Measurements from ENCODE around the gene SAMHD1. TPM values are rescaled to one million over a fixed set of nuclear protein-coding genes. Genes with fewer than 3 reads are reported as not detected.

SAMHD1 gene
- total and polyA plus RNA-seq, 2 donors (not counting 1 experiment from before 2014, with no cell fraction given): 7.9 to 12.8 TPM

- Histone ChIP-seq H4K20me1 (ENCODE audit: control insufficient read depth, insufficient read depth, low read length, poor library complexity, severe bottlenecking) (no peaks in the 10 kb centered on the region), H3K4me3 (ENCODE audit: control extremely low read depth in 1 of 5, extremely low read depth in 1 of 5, insufficient read depth in 1 of 5, low read depth in 2 of 5, low read length in 4 of 5) (no peak overlapping the region), H3K4me1 (ENCODE audit: control insufficient read depth in 2 of 2, insufficient read depth in 2 of 2, low read length in 2 of 2) (no peaks in the 10 kb centered on the region), H3K9ac (ENCODE audit: low read length) (no peak overlapping the region), H2AFZ (ENCODE audit: insufficient read depth, low read depth, low read length, poor library complexity, severe bottlenecking) (no peak overlapping the region), H3K27ac (ENCODE audit: low read length in 2 of 2) (no peak overlapping the region), H3K4me2 (replicated peaks; ENCODE audit: low read depth, low read length, poor library complexity, severe bottlenecking) (no peak overlapping the region), H3K36me3 (replicated peaks in 1 of 2; ENCODE audit: control extremely low read depth in 1 of 2, control insufficient read depth in 1 of 2, extremely low read depth in 1 of 2, insufficient read depth in 2 of 2, low read length in 1 of 2) (no peaks in the 10 kb centered on the region), H3K27me3 (replicated peaks in 1 of 4; ENCODE audit: control extremely low read depth in 1 of 4, control insufficient read depth in 3 of 4, insufficient read depth in 4 of 4, low read length in 3 of 4) (no peaks in the 10 kb centered on the region), H3K9me3 (ENCODE audit: control extremely low read depth in 1 of 3, control insufficient read depth in 2 of 3, insufficient read depth in 1 of 3, low read length in 2 of 3) (peaks cover 0 to 3% (median 0%) of the 10 kb centered on the region in 3 donors), H3K79me2 (ENCODE audit: control insufficient read depth, insufficient read depth, low read length) (no peaks in the 10 kb centered on the region)
- H3K4me1 Mint-ChIP-seq: peaks cover 5% of the 10 kb centered on the region
- 96% methylated on average over 16 of the region's 16 CpGs for whole genome bisulfite sequencing (ENCODE audit: insufficient coverage)
- no peaks in the 10 kb centered on the region for H3K27me3 Mint-ChIP-seq
- H3K27ac Mint-ChIP-seq: no peak overlapping the region
- no peak for TF ChIP-seq EZH2 (IDR thresholded peaks at IDR 0.05; ENCODE audit: borderline replicate concordance, insufficient read depth, low read depth, low read length, poor library complexity, severe bottlenecking)
- TF ChIP-seq, protein P1, sequence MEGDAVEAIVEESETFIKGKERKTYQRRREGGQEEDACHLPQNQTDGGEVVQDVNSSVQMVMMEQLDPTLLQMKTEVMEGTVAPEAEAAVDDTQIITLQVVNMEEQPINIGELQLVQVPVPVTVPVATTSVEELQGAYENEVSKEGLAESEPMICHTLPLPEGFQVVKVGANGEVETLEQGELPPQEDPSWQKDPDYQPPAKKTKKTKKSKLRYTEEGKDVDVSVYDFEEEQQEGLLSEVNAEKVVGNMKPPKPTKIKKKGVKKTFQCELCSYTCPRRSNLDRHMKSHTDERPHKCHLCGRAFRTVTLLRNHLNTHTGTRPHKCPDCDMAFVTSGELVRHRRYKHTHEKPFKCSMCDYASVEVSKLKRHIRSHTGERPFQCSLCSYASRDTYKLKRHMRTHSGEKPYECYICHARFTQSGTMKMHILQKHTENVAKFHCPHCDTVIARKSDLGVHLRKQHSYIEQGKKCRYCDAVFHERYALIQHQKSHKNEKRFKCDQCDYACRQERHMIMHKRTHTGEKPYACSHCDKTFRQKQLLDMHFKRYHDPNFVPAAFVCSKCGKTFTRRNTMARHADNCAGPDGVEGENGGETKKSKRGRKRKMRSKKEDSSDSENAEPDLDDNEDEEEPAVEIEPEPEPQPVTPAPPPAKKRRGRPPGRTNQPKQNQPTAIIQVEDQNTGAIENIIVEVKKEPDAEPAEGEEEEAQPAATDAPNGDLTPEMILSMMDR (IDR thresholded peaks at IDR 0.05): no peak
- ChIA-PET CTCF (no interaction called here), POLR2A (no interaction called here)
- intact Hi-C loops (cut with micrococcal nuclease): no loop called here
- DNase-seq: no peak
- H3K9me3 Mint-ChIP-seq (ENCODE audit: insufficient read depth): no peaks in the 10 kb centered on the region
- no peak for ATAC-seq (ENCODE audit: low read depth)
- H3K4me3 Mint-ChIP-seq: no peak overlapping the region
Measured at GRCh38 chr20:36881331-36881730, 70.2 kb downstream of the SAMHD1 start.

DNA sequence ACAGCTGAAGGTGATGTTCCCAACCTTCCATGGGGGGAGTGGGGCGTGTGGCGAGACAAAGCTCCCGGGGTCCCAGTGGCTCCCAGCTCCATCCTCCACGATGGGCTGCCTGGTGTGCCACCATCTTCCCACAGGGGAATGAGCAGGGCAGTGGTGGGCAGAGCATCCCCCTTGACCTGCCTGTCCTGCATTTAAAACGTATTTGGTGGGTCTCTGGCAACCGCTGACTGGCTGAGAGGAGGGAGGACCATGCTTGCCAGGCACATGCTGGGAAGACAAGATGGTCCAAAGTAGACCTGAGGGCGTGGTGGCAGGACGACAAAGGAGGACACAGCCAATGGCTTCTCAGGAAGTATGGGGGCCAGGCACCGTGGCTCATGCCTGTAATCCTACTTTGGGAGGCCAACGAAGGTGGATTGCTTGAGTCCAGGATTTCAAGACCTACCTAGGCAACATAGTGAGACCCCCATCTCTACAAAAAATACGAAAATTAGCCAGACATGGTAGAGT, 70.7 kb downstream of the SAMHD1 start:
- no peak overlapping the region for H3K9ac ChIP-seq (ENCODE audit: low read length)
- Mint-ChIP-seq H3K4me1 (peaks cover 8% of the 10 kb centered on the region), H3K27me3 (no peaks in the 10 kb centered on the region), H3K9me3 (ENCODE audit: insufficient read depth) (no peaks in the 10 kb centered on the region), H3K27ac (no peak overlapping the region), H3K4me3 (no peak overlapping the region)
- H4K20me1 ChIP-seq (ENCODE audit: control insufficient read depth, insufficient read depth, low read length, poor library complexity, severe bottlenecking): no peaks in the 10 kb centered on the region
- H3K9me3 ChIP-seq (ENCODE audit: control extremely low read depth in 1 of 3, control insufficient read depth in 2 of 3, insufficient read depth in 1 of 3, low read length in 2 of 3): peaks cover 0 to 3% (median 0%) of the 10 kb centered on the region in 3 donors
- H3K4me1 ChIP-seq (ENCODE audit: control insufficient read depth in 2 of 2, insufficient read depth in 2 of 2, low read length in 2 of 2): peaks cover 3 to 5% of the 10 kb centered on the region in 2 donors
- intact Hi-C loops (cut with micrococcal nuclease): no loop called here
- TF ChIP-seq, protein P1 (IDR thresholded peaks at IDR 0.05): no peak
- no peak for TF ChIP-seq EZH2 (IDR thresholded peaks at IDR 0.05; ENCODE audit: borderline replicate concordance, insufficient read depth, low read depth, low read length, poor library complexity, severe bottlenecking)
- no peak overlapping the region for H3K4me2 ChIP-seq (replicated peaks; ENCODE audit: low read depth, low read length, poor library complexity, severe bottlenecking)
- DNase-seq: no peak
- CTCF ChIA-PET: interaction anchor here (1.4 kb wide), 1 partner anchor 72 kb away, joined by 3 read pairs; no protein-coding TSS in a partner anchor
- no peak overlapping the region for H3K27ac ChIP-seq (ENCODE audit: low read length in 2 of 2)
- H3K79me2 ChIP-seq (ENCODE audit: control insufficient read depth, insufficient read depth, low read length): no peaks in the 10 kb centered on the region
- H3K36me3 ChIP-seq (replicated peaks in 1 of 2; ENCODE audit: control extremely low read depth in 1 of 2, control insufficient read depth in 1 of 2, extremely low read depth in 1 of 2, insufficient read depth in 2 of 2, low read length in 1 of 2): no peaks in the 10 kb centered on the region
- H2AFZ ChIP-seq (ENCODE audit: insufficient read depth, low read depth, low read length, poor library complexity, severe bottlenecking): no peak overlapping the region
- WGBS (ENCODE audit: insufficient coverage): 92% methylated on average over 11 of the region's 11 CpGs
- no peak overlapping the region for H3K4me3 ChIP-seq (ENCODE audit: control extremely low read depth in 1 of 5, extremely low read depth in 1 of 5, insufficient read depth in 1 of 5, low read depth in 2 of 5, low read length in 4 of 5)
- POLR2A ChIA-PET: no interaction called here
- H3K27me3 ChIP-seq (replicated peaks in 1 of 4; ENCODE audit: control extremely low read depth in 1 of 4, control insufficient read depth in 3 of 4, insufficient read depth in 4 of 4, low read length in 3 of 4): no peaks in the 10 kb centered on the region
- ATAC-seq (ENCODE audit: low read depth): no peak
